Measurements from ENCODE around the gene SLC5A3. TPM values are rescaled to one million over a fixed set of nuclear protein-coding genes. Genes with fewer than 3 reads are reported as not detected.

Gene SLC5A3
- total RNA-seq, 2 donors from 2014 or later: 8.2 to 44.0 TPM

DNA sequence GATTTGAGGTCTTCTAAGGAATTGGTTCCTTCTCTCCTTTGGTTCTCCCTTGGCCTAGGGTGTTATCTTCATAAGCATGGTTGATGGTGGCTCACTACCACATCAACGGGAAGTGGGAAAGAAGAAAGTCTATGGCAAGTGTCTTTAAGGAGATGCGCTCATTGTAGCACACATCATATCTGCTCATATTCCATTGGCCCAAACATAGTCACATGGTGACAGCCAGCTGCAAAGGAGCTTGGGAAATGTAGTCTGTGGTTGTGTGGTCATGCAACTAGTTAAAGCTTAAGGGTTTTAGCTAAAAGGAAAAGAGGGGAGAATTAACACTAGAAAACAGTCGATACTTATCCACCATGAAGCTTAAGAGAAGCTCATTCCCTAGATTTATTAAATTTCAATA is 11.4 kb upstream of the SLC5A3 start:
- H3K36me3 ChIP-seq: no peaks in the 10 kb centered on the region
- H3K9me3 ChIP-seq: no peaks in the 10 kb centered on the region
- WGBS: 91% methylated on average over 3 of the region's 3 CpGs
- H3K4me1 ChIP-seq (replicated peaks): no peaks in the 10 kb centered on the region
- H3K27ac ChIP-seq: no peak overlapping the region
- H3K4me3 ChIP-seq: no peak overlapping the region
- TF ChIP-seq, protein P1, sequence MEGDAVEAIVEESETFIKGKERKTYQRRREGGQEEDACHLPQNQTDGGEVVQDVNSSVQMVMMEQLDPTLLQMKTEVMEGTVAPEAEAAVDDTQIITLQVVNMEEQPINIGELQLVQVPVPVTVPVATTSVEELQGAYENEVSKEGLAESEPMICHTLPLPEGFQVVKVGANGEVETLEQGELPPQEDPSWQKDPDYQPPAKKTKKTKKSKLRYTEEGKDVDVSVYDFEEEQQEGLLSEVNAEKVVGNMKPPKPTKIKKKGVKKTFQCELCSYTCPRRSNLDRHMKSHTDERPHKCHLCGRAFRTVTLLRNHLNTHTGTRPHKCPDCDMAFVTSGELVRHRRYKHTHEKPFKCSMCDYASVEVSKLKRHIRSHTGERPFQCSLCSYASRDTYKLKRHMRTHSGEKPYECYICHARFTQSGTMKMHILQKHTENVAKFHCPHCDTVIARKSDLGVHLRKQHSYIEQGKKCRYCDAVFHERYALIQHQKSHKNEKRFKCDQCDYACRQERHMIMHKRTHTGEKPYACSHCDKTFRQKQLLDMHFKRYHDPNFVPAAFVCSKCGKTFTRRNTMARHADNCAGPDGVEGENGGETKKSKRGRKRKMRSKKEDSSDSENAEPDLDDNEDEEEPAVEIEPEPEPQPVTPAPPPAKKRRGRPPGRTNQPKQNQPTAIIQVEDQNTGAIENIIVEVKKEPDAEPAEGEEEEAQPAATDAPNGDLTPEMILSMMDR (IDR thresholded peaks at IDR 0.05): no peak
- TF ChIP-seq POLR2A (IDR thresholded peaks at IDR 0.05) (no peak), POLR2AphosphoS5 (IDR thresholded peaks at IDR 0.05) (no peak)
- no peak for DNase-seq (ENCODE audit: low spot score)
- no peaks in the 10 kb centered on the region for H3K27me3 ChIP-seq (replicated peaks; ENCODE audit: insufficient read depth)
- intact Hi-C loops (cut with DNase I): no loop called here

DNA sequence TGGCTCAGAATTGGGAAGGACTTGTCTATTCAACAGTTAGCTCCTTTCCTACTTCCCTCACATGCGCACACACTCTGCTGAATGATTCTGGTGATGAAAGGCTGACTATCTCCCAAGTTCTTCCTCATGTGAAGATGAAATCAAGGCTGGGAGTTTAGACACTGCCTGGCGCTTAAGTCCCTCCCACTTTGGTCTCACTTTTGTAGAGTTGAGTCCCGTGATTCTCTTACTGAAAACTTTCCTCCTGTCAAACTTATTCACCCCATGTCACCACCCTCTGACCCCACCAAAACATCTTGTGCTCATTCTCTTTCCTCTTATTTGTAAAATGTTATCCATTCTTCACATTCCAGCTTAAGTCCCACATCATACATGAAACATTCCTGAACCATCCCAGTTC is 8.4 kb upstream of the SLC5A3 start:
- no peaks in the 10 kb centered on the region for H3K36me3 ChIP-seq
- H3K27me3 ChIP-seq (replicated peaks; ENCODE audit: insufficient read depth): no peaks in the 10 kb centered on the region
- H3K4me1 ChIP-seq (replicated peaks): no peaks in the 10 kb centered on the region
- no peak overlapping the region for H3K27ac ChIP-seq
- H3K4me3 ChIP-seq: no peak overlapping the region
- TF ChIP-seq, protein P1 (IDR thresholded peaks at IDR 0.05): no peak
- no peak for TF ChIP-seq POLR2AphosphoS5 (IDR thresholded peaks at IDR 0.05)
- no peak for TF ChIP-seq POLR2A (IDR thresholded peaks at IDR 0.05)
- 75% methylated on average over 3 of the region's 3 CpGs for WGBS
- no peaks in the 10 kb centered on the region for H3K9me3 ChIP-seq
- intact Hi-C loops (cut with DNase I): no loop called here
- no peak for DNase-seq (ENCODE audit: low spot score)

DNA sequence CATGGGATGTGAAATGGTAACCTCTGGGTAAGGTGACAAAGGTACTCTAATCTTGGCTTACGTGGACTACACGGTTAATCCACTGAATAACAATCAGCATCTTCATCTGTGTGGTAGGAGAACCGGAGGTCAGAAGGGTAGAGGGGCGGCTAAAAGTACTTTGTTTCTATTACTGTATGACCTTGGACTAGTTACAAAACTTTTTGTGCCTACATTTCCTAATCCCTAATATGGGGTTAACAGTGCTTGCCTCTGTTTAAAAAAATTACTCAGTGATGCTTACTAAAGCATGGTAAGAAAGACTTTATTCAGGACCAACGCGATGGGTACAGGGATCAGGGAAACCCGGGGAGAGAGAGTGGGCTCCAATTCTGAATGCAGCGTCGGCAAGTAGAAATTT is 1.7 kb upstream of the SLC5A3 start:
- 66% methylated on average over 9 of the region's 9 CpGs for WGBS
- intact Hi-C loops (cut with DNase I): loop anchor here (1.0 to 5.0 kb wide), 3 partner anchors 56 to 274 kb away; no protein-coding TSS in a partner anchor
- TF ChIP-seq POLR2AphosphoS5 (IDR thresholded peaks at IDR 0.05) (no peak), POLR2A (IDR thresholded peaks at IDR 0.05) (no peak)
- TF ChIP-seq, protein P1 (IDR thresholded peaks at IDR 0.05): no peak
- H3K4me3 ChIP-seq: no peak overlapping the region
- H3K27ac ChIP-seq: no peak overlapping the region
- H3K9me3 ChIP-seq: no peaks in the 10 kb centered on the region
- no peak for DNase-seq (ENCODE audit: low spot score)
- peaks cover 10% of the 10 kb centered on the region for H3K4me1 ChIP-seq (replicated peaks)
- no peaks in the 10 kb centered on the region for H3K36me3 ChIP-seq
- no peaks in the 10 kb centered on the region for H3K27me3 ChIP-seq (replicated peaks; ENCODE audit: insufficient read depth)

DNA sequence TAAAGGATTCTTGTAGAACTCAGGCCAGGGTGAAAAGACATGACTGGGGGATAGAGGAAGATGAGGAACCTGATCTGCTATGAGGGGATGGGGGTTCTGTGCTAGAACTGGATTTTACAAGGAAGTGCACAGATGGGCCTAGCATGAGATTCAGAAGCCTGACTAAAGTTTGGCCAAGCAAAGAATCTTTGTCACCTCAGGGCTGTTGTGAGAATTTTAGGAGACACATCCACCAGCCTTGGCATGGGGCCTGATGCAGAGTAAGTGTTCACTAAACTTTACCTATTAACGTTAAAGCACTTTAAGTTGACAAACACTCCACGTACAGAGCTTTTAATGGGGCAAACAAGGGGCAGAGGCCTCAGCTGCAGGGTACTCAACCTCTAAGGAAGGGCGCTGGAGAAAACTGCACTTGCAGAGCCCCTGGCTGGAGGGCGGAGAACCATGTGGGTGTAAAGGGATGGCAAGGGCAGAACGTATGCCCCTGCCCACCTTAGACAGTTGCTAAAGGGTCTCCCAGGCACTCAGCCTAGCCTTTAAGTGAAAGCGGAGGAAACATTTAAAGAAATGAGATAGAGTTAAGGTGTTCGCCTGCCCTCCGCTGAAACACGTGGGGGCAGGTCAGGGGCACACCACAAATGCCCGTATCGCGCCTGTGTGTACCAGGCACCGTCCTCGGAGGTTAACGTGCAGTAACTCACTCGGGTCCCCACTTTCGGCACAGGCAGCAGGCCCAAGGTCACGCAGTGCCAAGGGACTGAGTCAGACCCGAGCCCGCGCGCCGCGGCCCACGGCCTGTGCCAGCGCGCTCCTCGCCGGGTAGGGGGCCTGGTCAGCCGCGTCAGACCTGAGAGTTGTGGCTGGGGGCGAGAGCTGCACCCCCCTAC is 990 bp upstream of the SLC5A3 start:
- 39% methylated on average over 29 of the region's 32 CpGs for WGBS
- Histone ChIP-seq H3K27me3 (replicated peaks; ENCODE audit: insufficient read depth) (no peaks in the 10 kb centered on the region), H3K36me3 (no peaks in the 10 kb centered on the region), H3K4me1 (replicated peaks) (peaks cover 10% of the 10 kb centered on the region), H3K4me3 (peak overlapping the region; percentile 77 to 80), H3K27ac (peak overlapping the region; percentile 85 to 89), H3K9me3 (no peaks in the 10 kb centered on the region)
- TF ChIP-seq POLR2AphosphoS5 (IDR thresholded peaks at IDR 0.05) (no peak), POLR2A (IDR thresholded peaks at IDR 0.05) (no peak)
- TF ChIP-seq, protein P1 (IDR thresholded peaks at IDR 0.05): no peak
- peak; percentile 24 for DNase-seq (ENCODE audit: low spot score)
- intact Hi-C loops (cut with DNase I): loop anchor here (1.0 to 5.0 kb wide), 3 partner anchors 55 to 273 kb away; no protein-coding TSS in a partner anchor

All from prostate gland (tissue), 2 donors.